ENCODE results near the gene DGKB.
"Not testable (repeated sequence)": the region's sequence is repeated elsewhere in the genome, so short reads cannot be mapped to it uniquely, and the experiment has no call there.

DGKB gene

GRCh38 chr7:14461716-14462115 is 440.8 kb downstream of the DGKB start:
- not testable (repeated sequence) for H3K4me3 Mint-ChIP-seq; H3K36me3 Mint-ChIP-seq (ENCODE audit: low read depth); H3K9me3 Mint-ChIP-seq; H3K27me3 Mint-ChIP-seq (ENCODE audit: low read depth); H3K27ac Mint-ChIP-seq; H3K4me1 Mint-ChIP-seq (ENCODE audit: low read depth)

- not testable (repeated sequence) for H3K27me3 Mint-ChIP-seq (ENCODE audit: low read depth); H3K27ac Mint-ChIP-seq; H3K9me3 Mint-ChIP-seq; H3K4me1 Mint-ChIP-seq (ENCODE audit: low read depth); H3K36me3 Mint-ChIP-seq (ENCODE audit: low read depth); H3K4me3 Mint-ChIP-seq
Observed at GRCh38 chr7:14458846-14459245, 443.7 kb downstream of the DGKB start.

- Mint-ChIP-seq H3K36me3 (ENCODE audit: low read depth) (no peaks in the 10 kb centered on the region), H3K27ac (no peak overlapping the region), H3K4me1 (ENCODE audit: low read depth) (no peaks in the 10 kb centered on the region), H3K27me3 (ENCODE audit: low read depth) (no peaks in the 10 kb centered on the region), H3K9me3 (no peaks in the 10 kb centered on the region), H3K4me3 (no peak overlapping the region)
Observed at GRCh38 chr7:14457568-14458453, 444.7 kb downstream of the DGKB start.

GRCh38 chr7:14449291-14449690 is 453.3 kb downstream of the DGKB start:
- H3K4me3 Mint-ChIP-seq = no peak overlapping the region
- no peaks in the 10 kb centered on the region for H3K27me3 Mint-ChIP-seq (ENCODE audit: low read depth)

GRCh38 chr7:14446829-14447228 is 455.7 kb downstream of the DGKB start:
- no peaks in the 10 kb centered on the region for H3K4me1 Mint-ChIP-seq (ENCODE audit: low read depth)
- no peaks in the 10 kb centered on the region for H3K9me3 Mint-ChIP-seq
- H3K27ac Mint-ChIP-seq = no peak overlapping the region
- H3K4me3 Mint-ChIP-seq = no peak overlapping the region
- H3K27me3 Mint-ChIP-seq (ENCODE audit: low read depth) = no peaks in the 10 kb centered on the region
- no peaks in the 10 kb centered on the region for H3K36me3 Mint-ChIP-seq (ENCODE audit: low read depth)

More at GRCh38 chr7:14449291-14449690, 453.3 kb downstream of the DGKB start:
- Mint-ChIP-seq H3K36me3 (ENCODE audit: low read depth) (no peaks in the 10 kb centered on the region), H3K27ac (no peak overlapping the region), H3K4me1 (ENCODE audit: low read depth) (no peaks in the 10 kb centered on the region), H3K9me3 (no peaks in the 10 kb centered on the region)

- Mint-ChIP-seq H3K27me3 (ENCODE audit: low read depth) (no peaks in the 10 kb centered on the region), H3K4me1 (ENCODE audit: low read depth) (no peaks in the 10 kb centered on the region), H3K4me3 (no peak overlapping the region), H3K9me3 (no peaks in the 10 kb centered on the region), H3K27ac (no peak overlapping the region), H3K36me3 (ENCODE audit: low read depth) (no peaks in the 10 kb centered on the region)
Observed at GRCh38 chr7:14446219-14446618, 456.3 kb downstream of the DGKB start.

- H3K4me3 Mint-ChIP-seq = no peak overlapping the region
- H3K27me3 Mint-ChIP-seq (ENCODE audit: low read depth) = no peaks in the 10 kb centered on the region
- H3K9me3 Mint-ChIP-seq = no peaks in the 10 kb centered on the region
- H3K4me1 Mint-ChIP-seq (ENCODE audit: low read depth) = no peaks in the 10 kb centered on the region
- no peak overlapping the region for H3K27ac Mint-ChIP-seq
- H3K36me3 Mint-ChIP-seq (ENCODE audit: low read depth) = no peaks in the 10 kb centered on the region
Observed at GRCh38 chr7:14438366-14438765, 464.2 kb downstream of the DGKB start.

GRCh38 chr7:14436878-14437277 is 465.7 kb downstream of the DGKB start:
- no peaks in the 10 kb centered on the region for H3K9me3 Mint-ChIP-seq
- H3K4me1 Mint-ChIP-seq (ENCODE audit: low read depth) = no peaks in the 10 kb centered on the region
- no peaks in the 10 kb centered on the region for H3K36me3 Mint-ChIP-seq (ENCODE audit: low read depth)
- no peak overlapping the region for H3K4me3 Mint-ChIP-seq
- no peaks in the 10 kb centered on the region for H3K27me3 Mint-ChIP-seq (ENCODE audit: low read depth)
- H3K27ac Mint-ChIP-seq = no peak overlapping the region

- Mint-ChIP-seq H3K4me3 (no peak overlapping the region), H3K27ac (no peak overlapping the region), H3K4me1 (ENCODE audit: low read depth) (no peaks in the 10 kb centered on the region), H3K36me3 (ENCODE audit: low read depth) (no peaks in the 10 kb centered on the region), H3K27me3 (ENCODE audit: low read depth) (no peaks in the 10 kb centered on the region), H3K9me3 (no peaks in the 10 kb centered on the region)
Observed at GRCh38 chr7:14432924-14433323, 469.6 kb downstream of the DGKB start.

- no peaks in the 10 kb centered on the region for H3K36me3 Mint-ChIP-seq (ENCODE audit: low read depth)
- H3K4me1 Mint-ChIP-seq (ENCODE audit: low read depth) = no peaks in the 10 kb centered on the region
- no peaks in the 10 kb centered on the region for H3K27me3 Mint-ChIP-seq (ENCODE audit: low read depth)
- no peak overlapping the region for H3K4me3 Mint-ChIP-seq
- H3K9me3 Mint-ChIP-seq = no peaks in the 10 kb centered on the region
- no peak overlapping the region for H3K27ac Mint-ChIP-seq
Observed at GRCh38 chr7:14430926-14431325, 471.6 kb downstream of the DGKB start.

GRCh38 chr7:14425559-14425958 is 477.0 kb downstream of the DGKB start:
- no peaks in the 10 kb centered on the region for H3K36me3 Mint-ChIP-seq (ENCODE audit: low read depth)

GRCh38 chr7:14424675-14425074 is 477.9 kb downstream of the DGKB start:
- Mint-ChIP-seq H3K4me3 (no peak overlapping the region), H3K27me3 (ENCODE audit: low read depth) (no peaks in the 10 kb centered on the region), H3K9me3 (no peaks in the 10 kb centered on the region), H3K27ac (no peak overlapping the region), H3K36me3 (ENCODE audit: low read depth) (no peaks in the 10 kb centered on the region), H3K4me1 (ENCODE audit: low read depth) (no peaks in the 10 kb centered on the region)

More at GRCh38 chr7:14425559-14425958, 477.0 kb downstream of the DGKB start:
- H3K4me3 Mint-ChIP-seq = no peak overlapping the region
- H3K9me3 Mint-ChIP-seq = no peaks in the 10 kb centered on the region
- no peak overlapping the region for H3K27ac Mint-ChIP-seq
- no peaks in the 10 kb centered on the region for H3K27me3 Mint-ChIP-seq (ENCODE audit: low read depth)
- H3K4me1 Mint-ChIP-seq (ENCODE audit: low read depth) = no peaks in the 10 kb centered on the region

- Mint-ChIP-seq H3K9me3 (no peaks in the 10 kb centered on the region), H3K36me3 (ENCODE audit: low read depth) (no peaks in the 10 kb centered on the region), H3K4me1 (ENCODE audit: low read depth) (no peaks in the 10 kb centered on the region), H3K27me3 (ENCODE audit: low read depth) (no peaks in the 10 kb centered on the region), H3K27ac (no peak overlapping the region), H3K4me3 (no peak overlapping the region)
Observed at GRCh38 chr7:14420768-14421167, 481.8 kb downstream of the DGKB start.

- no peak overlapping the region for H3K27ac Mint-ChIP-seq
- no peaks in the 10 kb centered on the region for H3K36me3 Mint-ChIP-seq (ENCODE audit: low read depth)
- no peak overlapping the region for H3K4me3 Mint-ChIP-seq
- no peaks in the 10 kb centered on the region for H3K9me3 Mint-ChIP-seq
- no peaks in the 10 kb centered on the region for H3K27me3 Mint-ChIP-seq (ENCODE audit: low read depth)
- no peaks in the 10 kb centered on the region for H3K4me1 Mint-ChIP-seq (ENCODE audit: low read depth)
Observed at GRCh38 chr7:14419531-14419930, 483.0 kb downstream of the DGKB start.

- Mint-ChIP-seq H3K9me3 (no peaks in the 10 kb centered on the region), H3K27me3 (ENCODE audit: low read depth) (no peaks in the 10 kb centered on the region), H3K27ac (no peak overlapping the region), H3K4me3 (no peak overlapping the region), H3K36me3 (ENCODE audit: low read depth) (no peaks in the 10 kb centered on the region), H3K4me1 (ENCODE audit: low read depth) (no peaks in the 10 kb centered on the region)
Observed at GRCh38 chr7:14418633-14419032, 483.9 kb downstream of the DGKB start.

Data from T-helper 1 cell treated with Interleukin-12 subunit alpha and Interleukin-12 subunit beta and Interleukin-4 antibody, amounts not matched to agents 30 μg/mL and 1 μg/mL, for 36 hours (primary cell).